BJ (cell line): ENCODE measurements around the gene LRRN2. TPM values are rescaled to one million over a fixed set of nuclear protein-coding genes. Genes with fewer than 3 reads are reported as not detected.

Experiments
- CTCF ChIA-PET: fragments of 350-600 bp; formaldehyde crosslinking; extraction: SDS; loops from one replicate; lab custom pipeline; 2021; ENCODE audit warnings: antibody characterized with exemption, inconsistent platforms; lab: Yijun Ruan, JAX
- POLR2A ChIA-PET: fragments of 300-600 bp; sonication (Branson Sonifier 250); formaldehyde crosslinking; extraction: SDS; loops from one replicate; lab custom pipeline; 2021; ENCODE audit warnings: antibody characterized with exemption; lab: Charles Lee
- DNase-seq: peaks from one replicate; pipeline ENCODE4 v3.0.0-alpha.2; 2011; ENCODE audit warnings: low read depth
- H3K27me3 ChIP-seq: 2 replicates; pipeline ENCODE4 v1.6.0; 2011; ENCODE audit warnings: low read length; ENCODE audit not compliant: control insufficient read depth, insufficient read depth
- H3K36me3 ChIP-seq: 2 replicates; pipeline ENCODE4 v1.5.1; 2011; ENCODE audit warnings: low read length; ENCODE audit not compliant: control insufficient read depth, insufficient read depth
- H3K4me3 ChIP-seq: 2 replicates; pipeline ENCODE4 v1.5.1; 2011; ENCODE audit warnings: low read depth, mild to moderate bottlenecking, control low read depth, low read length
- CTCF ChIP-seq: IDR thresholded peaks from 2 replicates; pipeline ENCODE4 v1.5.1; 2011; ENCODE audit warnings: low read depth, mild to moderate bottlenecking, control low read depth, inconsistent platforms, low read length, moderate library complexity; ENCODE audit not compliant: insufficient read depth
- polyA plus RNA-seq: library from polyadenylated mRNA; depleted of rRNA; stranded (reverse); fragments of >200 nt; gene quantifications from 2 replicates; pipeline ENCODE4 v1.2.3, GENCODE V29; 2011

LRRN2 gene
- polyA plus RNA-seq, 1 experiment, result not detected

- peaks cover 25% of the 10 kb centered on the region for H3K27me3 ChIP-seq
- no peak for DNase-seq
- no peak for TF ChIP-seq CTCF
- H3K4me3 ChIP-seq, result no peak overlapping the region
- ChIA-PET POLR2A (no interaction called here), CTCF (interaction anchor here (1.4 kb wide), 1 partner anchor 11 kb away, joined by 4 read pairs; no protein-coding TSS in a partner anchor)
- no peaks in the 10 kb centered on the region for H3K36me3 ChIP-seq
Observed at GRCh38 chr1:204619721-204620120, 65.8 kb downstream of the LRRN2 start.

GRCh38 chr1:204618148-204618760 is 67.3 kb downstream of the LRRN2 start:
- no peak for DNase-seq
- Histone ChIP-seq H3K36me3 (no peaks in the 10 kb centered on the region), H3K4me3 (no peak overlapping the region), H3K27me3 (peaks cover 26% of the 10 kb centered on the region)
- ChIA-PET POLR2A (no interaction called here), CTCF (interaction anchor here (1.2 to 1.4 kb wide), 2 partner anchors 9 to 189 kb away, joined by 3 to 4 read pairs; no protein-coding TSS in a partner anchor)
- no peak for TF ChIP-seq CTCF

- Histone ChIP-seq H3K4me3 (no peak overlapping the region), H3K36me3 (no peaks in the 10 kb centered on the region), H3K27me3 (peaks cover 27% of the 10 kb centered on the region)
- ChIA-PET POLR2A (no interaction called here), CTCF (interaction anchor here (1.2 kb wide), 1 partner anchor 190 kb away, joined by 3 read pairs; no protein-coding TSS in a partner anchor)
- DNase-seq, result no peak
- TF ChIP-seq CTCF, result no peak
Observed at GRCh38 chr1:204617256-204618147, 68.0 kb downstream of the LRRN2 start.

- no peak for TF ChIP-seq CTCF
Observed at GRCh38 chr1:204616641-204617040, 68.9 kb downstream of the LRRN2 start.

GRCh38 chr1:204615881-204616280 is 69.7 kb downstream of the LRRN2 start:
- ChIA-PET CTCF (no interaction called here), POLR2A (no interaction called here)
- no peak for TF ChIP-seq CTCF
- DNase-seq, result no peak
- Histone ChIP-seq H3K27me3 (peaks cover 31% of the 10 kb centered on the region), H3K4me3 (no peak overlapping the region), H3K36me3 (no peaks in the 10 kb centered on the region)

More at GRCh38 chr1:204616641-204617040, 68.9 kb downstream of the LRRN2 start:
- Histone ChIP-seq H3K27me3 (peaks cover 30% of the 10 kb centered on the region), H3K36me3 (no peaks in the 10 kb centered on the region), H3K4me3 (no peak overlapping the region)
- POLR2A ChIA-PET, result no interaction called here
- DNase-seq, result no peak
- CTCF ChIA-PET, result no interaction called here
